ENCODE measurements around the gene KRTAP6-1.

Gene KRTAP6-1

DNA sequence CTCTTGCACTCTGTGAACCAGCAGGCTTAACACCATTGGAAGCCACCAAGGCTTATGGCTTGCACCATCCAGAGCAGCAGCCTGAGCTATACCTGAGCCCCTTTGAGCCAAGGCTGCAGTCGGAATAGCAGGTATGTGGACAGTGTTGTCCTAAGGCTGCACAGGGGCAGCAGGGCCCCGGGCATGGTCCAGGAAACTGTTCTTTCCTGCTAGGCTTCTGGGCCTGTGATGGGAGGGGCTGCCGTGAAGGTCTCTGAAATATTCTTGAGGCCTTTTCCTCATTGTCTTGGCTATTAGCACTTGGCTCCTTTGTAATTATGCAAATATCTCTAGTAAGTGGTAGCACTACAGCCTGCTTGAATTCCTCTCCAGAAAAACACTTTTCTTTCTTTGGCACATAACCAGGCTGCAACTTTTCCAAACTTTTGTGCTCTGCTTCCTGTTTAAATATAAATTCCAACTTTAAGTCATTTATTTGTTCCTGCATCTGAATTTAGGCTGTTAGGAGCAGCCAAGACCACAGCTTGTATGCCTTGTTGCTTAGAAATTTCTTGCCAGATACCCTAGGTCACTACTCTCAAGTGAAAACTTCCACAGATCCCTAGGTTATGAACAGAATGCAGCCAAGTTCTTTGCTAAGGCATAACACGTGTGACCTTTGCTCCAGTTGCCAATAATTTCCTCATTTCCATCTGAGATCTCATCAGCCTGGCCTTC is 11.9 kb upstream of the KRTAP6-1 start:
- peaks cover 2% of the 10 kb centered on the region for H3K4me1 ChIP-seq (ENCODE audit: low read length)
- H2AFZ ChIP-seq (ENCODE audit: low read depth, low read length) = no peak overlapping the region
- H3K9me3 ChIP-seq (ENCODE audit: insufficient read depth, low read length) = 0 out of 2 replicates have a peak, but pooled peaks cover 1% of the 10 kb centered on the region
- H4K20me1 ChIP-seq (ENCODE audit: insufficient read depth, low read length) = no peaks in the 10 kb centered on the region
- H3K79me2 ChIP-seq (ENCODE audit: low read length) = no peaks in the 10 kb centered on the region
- H3K27me3 ChIP-seq (ENCODE audit: low read depth, low read length) = no peaks in the 10 kb centered on the region
- no peak overlapping the region for H3K27ac ChIP-seq (ENCODE audit: low read length)
- H3K4me2 ChIP-seq (ENCODE audit: low read length) = no peak overlapping the region
- no peak overlapping the region for H3K9ac ChIP-seq (ENCODE audit: low read length)
- no peak for TF ChIP-seq EZH2phosphoT487 (IDR thresholded peaks at IDR 0.05; ENCODE audit: low read depth)
- no peak for TF ChIP-seq CTCF (IDR thresholded peaks at IDR 0.05; ENCODE audit: low read depth, low read length)
- H3K36me3 ChIP-seq (replicated peaks; ENCODE audit: low read depth, low read length) = peaks cover 1% of the 10 kb centered on the region
- no peak overlapping the region for H3K4me3 ChIP-seq (ENCODE audit: low read length)

DNA sequence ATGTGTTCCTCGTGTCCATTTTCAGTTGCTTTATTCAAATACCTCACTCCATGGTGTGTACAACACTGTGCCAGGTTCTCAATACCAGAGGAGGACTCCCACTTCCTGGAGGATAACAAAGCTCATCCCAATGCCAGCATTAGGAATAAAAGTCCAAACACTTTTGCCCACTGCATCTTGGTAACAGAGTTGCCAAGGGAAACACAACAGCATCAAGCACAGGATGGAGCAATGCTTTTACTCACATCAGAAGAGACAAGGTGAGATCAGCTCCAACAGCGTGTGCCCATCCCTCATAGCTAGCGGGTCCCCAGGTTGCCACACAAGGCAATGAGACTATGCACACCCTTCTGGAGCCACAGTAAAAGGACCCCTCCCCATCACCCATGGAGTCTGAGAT is 9.6 kb upstream of the KRTAP6-1 start:
- Histone ChIP-seq H3K4me3 (ENCODE audit: low read length) (no peak overlapping the region), H3K9ac (ENCODE audit: low read length) (no peak overlapping the region), H3K27me3 (ENCODE audit: low read depth, low read length) (no peaks in the 10 kb centered on the region), H3K79me2 (ENCODE audit: low read length) (no peaks in the 10 kb centered on the region), H2AFZ (ENCODE audit: low read depth, low read length) (no peak overlapping the region), H3K4me1 (ENCODE audit: low read length) (peaks cover 14% of the 10 kb centered on the region), H3K36me3 (replicated peaks; ENCODE audit: low read depth, low read length) (peaks cover 18% of the 10 kb centered on the region), H3K9me3 (ENCODE audit: insufficient read depth, low read length) (peaks cover 7% of the 10 kb centered on the region; the same call in 1 of the 2 replicates), H3K4me2 (ENCODE audit: low read length) (no peak overlapping the region), H3K27ac (ENCODE audit: low read length) (no peak overlapping the region), H4K20me1 (ENCODE audit: insufficient read depth, low read length) (no peaks in the 10 kb centered on the region)
- TF ChIP-seq EZH2phosphoT487 (IDR thresholded peaks at IDR 0.05; ENCODE audit: low read depth) = no peak
- no peak for TF ChIP-seq CTCF (IDR thresholded peaks at IDR 0.05; ENCODE audit: low read depth, low read length)

DNA sequence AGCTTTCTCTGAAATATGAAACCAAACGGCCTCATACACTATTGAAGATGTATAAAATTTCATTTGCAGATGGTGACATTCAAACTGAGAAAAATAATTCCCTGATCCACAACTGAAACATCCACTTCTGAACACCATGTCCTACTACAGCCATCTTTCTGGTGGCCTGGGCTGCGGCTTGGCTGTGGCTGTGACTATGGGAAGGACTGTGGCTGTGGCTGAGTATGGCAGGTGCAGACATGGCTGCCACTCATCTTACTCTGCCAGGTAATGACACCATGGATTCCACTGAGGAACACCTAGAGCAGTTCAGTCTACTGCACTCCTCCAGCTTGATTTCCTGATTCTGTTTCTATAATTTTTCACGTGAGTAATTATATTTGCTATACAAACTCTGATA is 6.8 kb upstream of the KRTAP6-1 start, which contains the start of gene KRTAP20-4:
KRTAP20-4 (plus strand) TSS at position 106 of the 400 bp plus-strand sequence.
- Histone ChIP-seq H3K9me3 (ENCODE audit: insufficient read depth, low read length) (peaks cover 7% of the 10 kb centered on the region; the same call in 1 of the 2 replicates), H2AFZ (ENCODE audit: low read depth, low read length) (no peak within 1 kb of the TSS; the same call in 1 of the 2 replicates), H3K4me2 (ENCODE audit: low read length) (peak within 1 kb of the TSS; percentile 22; the same call in 1 of the 2 replicates), H3K27ac (ENCODE audit: low read length) (peak within 1 kb of the TSS; percentile 81), H4K20me1 (ENCODE audit: insufficient read depth, low read length) (no peaks in the 10 kb centered on the region), H3K36me3 (replicated peaks; ENCODE audit: low read depth, low read length) (peaks cover 33% of the 10 kb centered on the region), H3K4me1 (ENCODE audit: low read length) (peaks cover 32% of the 10 kb centered on the region), H3K4me3 (ENCODE audit: low read length) (no peak within 1 kb of the TSS), H3K27me3 (ENCODE audit: low read depth, low read length) (no peaks in the 10 kb centered on the region), H3K79me2 (ENCODE audit: low read length) (no peaks in the 10 kb centered on the region), H3K9ac (ENCODE audit: low read length) (peak within 1 kb of the TSS; percentile 34; the same call in 1 of the 2 replicates)
- TF ChIP-seq CTCF (IDR thresholded peaks at IDR 0.05; ENCODE audit: low read depth, low read length) = no peak
- TF ChIP-seq EZH2phosphoT487 (IDR thresholded peaks at IDR 0.05; ENCODE audit: low read depth) = no peak

DNA sequence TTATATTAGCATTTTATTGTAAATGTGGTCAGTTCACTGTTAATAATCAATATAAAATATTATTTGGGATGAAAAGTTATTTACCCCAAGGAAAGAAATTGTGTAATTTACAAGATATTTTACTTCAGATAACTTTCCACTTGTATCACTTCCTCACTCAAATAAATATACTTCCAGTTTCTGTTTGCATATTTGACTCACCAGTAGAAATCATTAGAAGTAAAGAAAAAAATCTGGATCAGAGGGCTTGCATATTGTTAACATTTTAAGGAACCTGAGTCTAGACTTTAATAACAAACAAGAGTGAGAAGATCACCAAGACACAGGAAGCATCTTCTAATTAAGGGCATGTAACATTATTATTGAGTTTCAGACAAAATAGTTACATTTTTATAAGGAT is 6.3 kb upstream of the KRTAP6-1 start:
- Histone ChIP-seq H3K36me3 (replicated peaks; ENCODE audit: low read depth, low read length) (peaks cover 33% of the 10 kb centered on the region), H4K20me1 (ENCODE audit: insufficient read depth, low read length) (no peaks in the 10 kb centered on the region), H2AFZ (ENCODE audit: low read depth, low read length) (no peak overlapping the region), H3K27ac (ENCODE audit: low read length) (peak overlapping the region; percentile 81), H3K9me3 (ENCODE audit: insufficient read depth, low read length) (peaks cover 7% of the 10 kb centered on the region; the same call in 1 of the 2 replicates), H3K4me1 (ENCODE audit: low read length) (peaks cover 36% of the 10 kb centered on the region), H3K9ac (ENCODE audit: low read length) (peak overlapping the region; percentile 34; the same call in 1 of the 2 replicates), H3K27me3 (ENCODE audit: low read depth, low read length) (no peaks in the 10 kb centered on the region), H3K79me2 (ENCODE audit: low read length) (no peaks in the 10 kb centered on the region), H3K4me2 (ENCODE audit: low read length) (peak overlapping the region; percentile 22; the same call in 1 of the 2 replicates), H3K4me3 (ENCODE audit: low read length) (no peak overlapping the region)
- TF ChIP-seq EZH2phosphoT487 (IDR thresholded peaks at IDR 0.05; ENCODE audit: low read depth) = no peak
